ENCODE data around the gene ECE2. TPM values are rescaled to one million over a fixed set of nuclear protein-coding genes. Genes with fewer than 3 reads are reported as not detected.

Gene ECE2
- total RNA-seq, result not detected

DNA sequence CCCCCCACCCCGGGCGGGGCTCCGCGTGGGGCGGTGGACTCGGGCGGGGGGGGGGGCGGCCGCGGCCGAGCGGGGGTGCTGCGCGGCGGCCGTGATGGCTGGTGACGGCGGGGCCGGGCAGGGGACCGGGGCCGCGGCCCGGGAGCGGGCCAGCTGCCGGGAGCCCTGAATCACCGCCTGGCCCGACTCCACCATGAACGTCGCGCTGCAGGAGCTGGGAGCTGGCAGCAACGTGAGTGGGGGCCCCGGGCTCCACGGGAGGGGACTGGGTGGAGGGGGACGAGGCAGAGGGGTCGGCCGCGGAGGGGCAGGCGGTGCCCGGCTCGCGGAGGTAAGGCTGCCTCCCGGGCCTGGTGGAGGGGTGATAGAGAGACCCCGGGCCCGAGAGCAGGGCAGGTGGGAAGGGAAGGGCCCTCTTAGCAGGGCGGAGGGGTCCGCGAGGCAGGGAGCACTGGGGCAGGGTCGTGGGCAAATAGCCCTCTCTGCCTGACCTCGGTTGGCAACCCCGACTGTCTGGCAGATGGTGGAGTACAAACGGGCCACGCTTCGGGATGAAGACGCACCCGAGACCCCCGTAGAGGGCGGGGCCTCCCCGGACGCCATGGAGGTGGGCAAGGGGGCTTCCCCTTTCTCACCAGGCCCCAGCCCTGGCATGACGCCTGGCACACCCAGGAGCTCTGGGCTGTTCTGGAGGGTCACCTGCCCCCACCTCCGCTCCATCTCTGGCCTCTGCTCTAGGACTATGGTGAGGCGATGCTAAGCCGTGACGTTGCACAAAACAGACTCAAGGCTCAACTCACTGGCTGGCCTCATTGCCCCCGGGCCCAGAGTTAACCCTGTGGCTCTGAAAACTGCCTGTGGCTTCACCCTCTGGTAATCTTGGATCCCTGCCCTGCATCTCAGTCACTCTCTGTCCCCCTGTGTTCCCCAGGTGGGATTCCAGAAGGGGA lies at the start of gene ECE2:
Gene ECE2 (plus strand): TSS at position 62 of the 950 bp plus-strand sequence. CDS start 132 bp downstream, at position 194.
- Histone ChIP-seq H3K36me3 (no peaks in the 10 kb centered on the region), H3K4me1 (peaks cover 0 to 4% (median 0%) of the 10 kb centered on the region in 4 donors), H3K4me3 (no peak within 1 kb of the TSS), H3K27me3 (peaks cover 0 to 50% of the 10 kb centered on the region in 2 donors), H3K27ac (no peak within 1 kb of the TSS), H3K9me3 (peaks cover 0 to 6% (median 0%) of the 10 kb centered on the region in 4 donors)
- TF ChIP-seq, protein P1, sequence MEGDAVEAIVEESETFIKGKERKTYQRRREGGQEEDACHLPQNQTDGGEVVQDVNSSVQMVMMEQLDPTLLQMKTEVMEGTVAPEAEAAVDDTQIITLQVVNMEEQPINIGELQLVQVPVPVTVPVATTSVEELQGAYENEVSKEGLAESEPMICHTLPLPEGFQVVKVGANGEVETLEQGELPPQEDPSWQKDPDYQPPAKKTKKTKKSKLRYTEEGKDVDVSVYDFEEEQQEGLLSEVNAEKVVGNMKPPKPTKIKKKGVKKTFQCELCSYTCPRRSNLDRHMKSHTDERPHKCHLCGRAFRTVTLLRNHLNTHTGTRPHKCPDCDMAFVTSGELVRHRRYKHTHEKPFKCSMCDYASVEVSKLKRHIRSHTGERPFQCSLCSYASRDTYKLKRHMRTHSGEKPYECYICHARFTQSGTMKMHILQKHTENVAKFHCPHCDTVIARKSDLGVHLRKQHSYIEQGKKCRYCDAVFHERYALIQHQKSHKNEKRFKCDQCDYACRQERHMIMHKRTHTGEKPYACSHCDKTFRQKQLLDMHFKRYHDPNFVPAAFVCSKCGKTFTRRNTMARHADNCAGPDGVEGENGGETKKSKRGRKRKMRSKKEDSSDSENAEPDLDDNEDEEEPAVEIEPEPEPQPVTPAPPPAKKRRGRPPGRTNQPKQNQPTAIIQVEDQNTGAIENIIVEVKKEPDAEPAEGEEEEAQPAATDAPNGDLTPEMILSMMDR (IDR thresholded peaks at IDR 0.05), result no peak
- TF ChIP-seq POLR2A (IDR thresholded peaks at IDR 0.05), result no peak
- TF ChIP-seq EP300 (IDR thresholded peaks at IDR 0.05), result no peak
- WGBS, 2 donors, result 10 to 16% methylated on average over 29 to 32 of the region's 65 CpGs
- DNase-seq (ENCODE audit: low spot score in 2 of 2), result no peak

DNA sequence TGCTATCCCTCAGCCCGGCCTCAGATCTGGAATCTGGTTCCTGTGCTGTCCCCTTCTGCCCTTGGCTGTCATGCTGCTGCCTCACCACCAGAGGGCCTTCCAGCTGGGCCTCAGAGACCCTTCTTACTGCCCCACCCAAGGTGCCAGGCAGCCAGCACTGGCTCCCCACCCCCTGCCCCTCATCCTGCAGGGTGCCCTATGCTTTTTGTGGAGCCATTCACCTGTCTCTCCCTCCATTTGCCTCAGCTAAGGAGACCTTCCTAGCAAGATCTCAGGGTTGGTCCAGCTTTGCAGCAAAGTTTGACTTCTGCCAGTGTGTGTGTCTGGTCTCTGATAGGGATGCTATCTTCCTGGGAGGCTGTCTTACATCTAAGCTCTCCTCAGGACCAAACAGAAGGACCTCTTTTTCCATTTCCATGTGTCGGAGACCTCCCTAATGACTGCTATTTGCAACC lies 48.3 kb upstream of the ECE2 start:
- Histone ChIP-seq H3K27ac (no peak overlapping the region), H3K36me3 (no peaks in the 10 kb centered on the region), H3K9me3 (no peaks in the 10 kb centered on the region), H3K4me1 (peaks cover 0 to 26% (median 12%) of the 10 kb centered on the region in 4 donors), H3K27me3 (peaks cover 0 to 66% of the 10 kb centered on the region in 2 donors), H3K4me3 (no peak overlapping the region)
- TF ChIP-seq, protein P1 (IDR thresholded peaks at IDR 0.05), result peak in 4 of 5 experiments; percentile 39 to 71 (median 57)
- TF ChIP-seq EP300 (IDR thresholded peaks at IDR 0.05), result no peak
- WGBS, 2 donors, result 51 to 57% methylated on average over 2 of the region's 2 CpGs
- no peak for DNase-seq (ENCODE audit: low spot score in 2 of 2)

DNA sequence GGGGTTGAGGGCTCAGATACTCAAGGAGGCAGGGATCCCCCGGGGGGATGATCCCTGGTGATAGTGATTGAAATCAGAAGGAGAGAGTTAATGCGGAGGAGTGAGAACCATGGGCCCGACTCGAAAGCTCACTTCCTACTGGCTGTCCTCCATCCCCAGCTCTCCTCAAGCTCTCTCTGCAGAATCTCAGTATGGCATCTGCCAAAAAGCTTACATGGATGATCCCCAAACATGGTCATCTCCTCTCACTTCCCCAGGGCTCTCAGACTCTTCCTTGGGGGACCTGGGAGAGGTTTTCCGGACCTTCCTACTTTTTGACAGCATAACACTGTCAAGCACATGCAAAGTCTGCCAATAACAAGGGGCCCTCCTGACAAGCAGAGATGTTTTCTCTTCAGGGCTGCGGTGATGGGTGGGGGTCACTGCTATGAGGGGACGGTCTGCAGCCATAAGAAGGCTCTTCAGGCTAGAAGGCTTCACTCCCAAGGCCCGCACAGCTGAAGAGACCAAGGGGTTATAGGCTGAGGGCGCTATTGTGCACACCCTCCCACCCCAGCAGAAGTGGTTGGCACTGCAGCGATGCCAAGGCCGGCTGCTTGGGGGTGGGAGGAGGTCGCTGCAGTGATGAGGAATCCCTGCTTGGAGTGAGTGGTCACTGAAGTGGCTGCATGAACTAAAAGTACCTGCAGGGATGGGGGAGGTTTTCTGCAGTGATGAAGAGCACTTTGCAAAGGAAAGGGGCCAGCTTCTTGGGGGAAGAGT lies 47.3 kb upstream of the ECE2 start:
- Histone ChIP-seq H3K4me3 (peak overlapping the region in 2 of 4 donors; percentile 46 to 55), H3K27me3 (peaks cover 0 to 75% of the 10 kb centered on the region in 2 donors), H3K4me1 (peaks cover 0 to 26% (median 12%) of the 10 kb centered on the region in 4 donors), H3K27ac (no peak overlapping the region), H3K36me3 (no peaks in the 10 kb centered on the region), H3K9me3 (no peaks in the 10 kb centered on the region)
- TF ChIP-seq, protein P1 (IDR thresholded peaks at IDR 0.05), result no peak
- TF ChIP-seq EP300 (IDR thresholded peaks at IDR 0.05) (no peak), POLR2A (IDR thresholded peaks at IDR 0.05) (no peak)
- no peak for DNase-seq (ENCODE audit: low spot score in 2 of 2)
- 28 to 36% methylated on average over 11 to 12 of the region's 12 CpGs for WGBS, 2 donors

DNA sequence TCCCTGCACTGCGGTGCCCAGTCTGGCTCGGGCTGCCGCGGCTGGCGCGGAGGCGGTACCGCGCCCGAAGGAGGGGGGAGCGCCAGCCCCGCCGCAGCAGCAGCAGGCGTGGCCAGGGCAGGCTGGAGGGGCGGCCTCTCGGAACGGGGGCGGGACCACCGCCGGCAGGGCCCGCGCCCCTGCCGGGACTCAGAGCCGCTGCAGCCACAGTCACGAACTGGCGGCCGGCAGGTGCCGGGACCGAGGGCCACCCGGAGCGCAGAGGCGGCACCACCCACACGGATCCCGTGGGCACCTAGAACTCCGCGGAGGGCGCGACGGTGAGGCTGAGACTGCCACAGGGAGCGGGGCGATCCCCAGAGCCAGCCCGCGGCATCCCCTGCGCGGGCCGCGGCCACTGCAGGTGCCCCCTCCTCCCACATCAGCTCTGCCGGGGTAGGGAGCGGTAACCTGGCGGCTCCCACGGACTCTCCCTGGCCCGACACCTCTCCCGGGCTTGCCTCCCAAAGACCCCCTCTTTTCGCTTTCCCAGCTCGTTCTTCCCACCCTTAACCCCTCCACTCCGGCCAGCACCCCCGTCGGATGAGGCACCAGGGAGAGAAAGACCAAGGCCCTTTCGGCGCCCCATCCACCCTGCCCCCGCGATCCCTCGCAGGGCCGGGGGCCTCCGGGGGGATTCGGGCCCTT lies 46.3 kb upstream of the ECE2 start, which contains the start of gene VWA5B2:
Gene VWA5B2 (plus strand): TSS at position 192 of the 687 bp plus-strand sequence. CDS start 944 bp downstream, outside the sequence.
- H3K9me3 ChIP-seq, result no peaks in the 10 kb centered on the region
- peaks cover 0 to 26% (median 12%) of the 10 kb centered on the region in 4 donors for H3K4me1 ChIP-seq
- peaks cover 0 to 85% of the 10 kb centered on the region in 2 donors for H3K27me3 ChIP-seq
- H3K4me3 ChIP-seq, result peak within 1 kb of the TSS; percentile 30 to 55 (median 46)
- 1 to 2% methylated on average over 22 to 43 of the region's 66 CpGs for WGBS, 2 donors
- no peaks in the 10 kb centered on the region for H3K36me3 ChIP-seq
- DNase-seq (ENCODE audit: low spot score in 2 of 2), result no peak
- no peak within 1 kb of the TSS for H3K27ac ChIP-seq
- TF ChIP-seq, protein P1 (IDR thresholded peaks at IDR 0.05), result peak in 3 of 5 experiments; percentile 17 to 40 (median 40)
- TF ChIP-seq EP300 (IDR thresholded peaks at IDR 0.05), result no peak
- no peak for TF ChIP-seq POLR2A (IDR thresholded peaks at IDR 0.05)

All from tibial nerve (tissue), 4 donors.